Measurements from ENCODE around the gene CAMTA1.

The CAMTA1 gene

DNA sequence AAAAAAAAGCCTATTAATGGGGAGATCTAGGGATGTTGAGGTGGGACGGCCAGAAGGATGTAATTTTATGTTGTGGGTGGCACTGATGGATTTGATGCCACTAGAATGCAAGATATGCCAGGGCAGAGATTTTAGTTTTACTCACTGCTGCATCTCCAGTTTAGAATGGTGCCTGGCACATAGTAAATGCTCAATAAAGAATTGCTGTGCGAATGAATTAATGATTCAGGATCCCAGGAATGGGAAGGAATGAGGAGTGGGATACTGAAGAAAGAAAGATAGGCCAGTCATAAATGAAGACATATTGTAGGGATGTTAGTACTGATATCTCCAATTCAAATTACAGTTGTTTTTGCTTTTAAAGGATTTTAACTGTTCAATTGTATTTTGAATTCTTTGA lies 72.6 kb downstream of the CAMTA1 start:
- DNase-seq = no peak

- no peak for DNase-seq
Measured at GRCh38 chr1:6858596-6858995, 73.3 kb downstream of the CAMTA1 start.

- no peak for DNase-seq
Measured at GRCh38 chr1:6859415-6860343, 74.4 kb downstream of the CAMTA1 start.

DNA sequence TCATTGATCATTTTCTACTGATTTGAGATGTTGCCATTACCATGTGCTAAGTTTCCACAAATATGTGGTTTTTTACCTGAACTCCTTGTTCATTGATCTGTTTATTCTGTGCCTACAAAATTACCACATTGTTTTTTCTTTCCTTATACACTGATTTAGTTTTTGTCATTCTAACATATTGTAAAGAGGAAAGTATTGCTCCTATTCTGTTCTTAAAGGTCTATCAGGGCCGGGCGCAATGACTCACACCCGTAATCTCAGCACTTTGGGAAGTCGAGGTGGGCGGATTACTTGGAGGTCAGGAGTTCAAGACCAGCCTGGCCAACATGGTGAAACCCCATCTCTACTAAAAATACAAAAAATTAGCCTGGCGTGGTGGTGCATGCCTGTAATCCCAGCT lies 75.1 kb downstream of the CAMTA1 start:
- no peak for DNase-seq

DNA sequence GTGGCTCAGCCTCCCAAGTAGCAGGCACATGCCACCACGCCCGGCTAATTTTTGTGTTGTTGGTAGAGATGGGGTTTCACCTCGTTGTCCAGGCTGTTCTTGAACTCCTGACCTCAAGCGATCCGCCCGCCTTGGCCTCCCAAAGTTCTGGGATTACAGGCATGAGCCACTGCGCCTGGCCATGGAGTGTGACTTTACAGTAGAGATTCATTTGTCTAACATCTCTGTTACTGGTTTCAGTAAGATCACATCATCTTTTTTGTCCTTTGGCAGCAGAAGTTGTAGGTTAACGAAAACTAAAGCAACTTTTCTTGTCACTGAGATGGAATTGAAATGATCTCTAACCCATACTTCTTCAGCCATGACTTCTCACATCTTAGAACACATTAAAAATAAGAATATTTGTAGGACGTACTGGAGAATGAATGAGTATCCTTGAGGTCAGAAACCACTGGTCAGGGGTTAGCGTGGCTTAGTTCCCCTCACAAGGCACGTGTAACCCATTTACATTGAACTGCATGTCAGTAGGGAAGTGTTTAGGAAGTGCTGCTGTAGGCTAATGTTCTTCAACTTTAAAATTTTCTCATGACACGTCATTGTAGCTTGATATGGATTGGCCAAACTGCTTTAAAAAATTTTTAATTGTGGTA lies 75.9 kb downstream of the CAMTA1 start:
- no peak for DNase-seq

GRCh38 chr1:6862906-6863305 lies 77.7 kb downstream of the CAMTA1 start:
- DNase-seq = no peak

DNA sequence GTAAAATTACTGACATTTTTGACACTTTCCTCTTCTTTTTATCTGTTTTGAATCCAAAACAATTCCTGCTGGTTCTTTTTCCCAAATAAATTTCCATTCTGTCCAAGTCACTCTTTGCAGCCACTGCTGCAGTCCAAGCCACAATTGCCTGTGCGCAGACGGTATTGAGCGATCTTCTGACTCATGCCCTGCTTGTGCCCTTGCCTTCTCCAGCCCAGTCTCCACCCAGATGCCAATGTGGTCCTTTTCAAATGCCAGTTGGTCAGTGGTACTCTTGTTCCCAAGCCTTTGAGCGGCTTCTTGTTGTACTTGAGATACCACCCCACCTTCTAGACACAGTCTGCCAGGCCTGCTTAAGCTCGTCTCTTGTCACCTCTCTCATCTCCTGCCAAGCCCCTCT lies 78.9 kb downstream of the CAMTA1 start:
- no peak for DNase-seq

DNA sequence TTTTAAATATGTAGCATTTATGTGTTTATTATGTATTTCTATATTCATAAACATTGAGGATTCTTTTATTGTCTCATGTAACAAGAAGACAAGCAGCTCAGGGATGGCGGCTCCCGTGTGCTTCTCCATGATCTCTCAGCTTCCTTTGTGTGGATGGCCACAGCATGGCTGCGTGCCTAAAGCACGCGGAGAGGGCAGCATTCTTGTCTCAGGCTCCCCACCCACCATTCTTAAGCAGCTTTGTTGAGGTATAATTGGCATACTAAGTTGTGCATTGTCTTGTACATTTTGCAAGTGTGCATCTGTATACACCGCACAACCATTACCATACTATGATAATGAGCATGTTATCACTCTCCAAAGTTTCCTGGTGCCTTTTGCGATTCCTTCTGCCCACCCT lies 81.6 kb downstream of the CAMTA1 start:
- DNase-seq = no peak

DNA sequence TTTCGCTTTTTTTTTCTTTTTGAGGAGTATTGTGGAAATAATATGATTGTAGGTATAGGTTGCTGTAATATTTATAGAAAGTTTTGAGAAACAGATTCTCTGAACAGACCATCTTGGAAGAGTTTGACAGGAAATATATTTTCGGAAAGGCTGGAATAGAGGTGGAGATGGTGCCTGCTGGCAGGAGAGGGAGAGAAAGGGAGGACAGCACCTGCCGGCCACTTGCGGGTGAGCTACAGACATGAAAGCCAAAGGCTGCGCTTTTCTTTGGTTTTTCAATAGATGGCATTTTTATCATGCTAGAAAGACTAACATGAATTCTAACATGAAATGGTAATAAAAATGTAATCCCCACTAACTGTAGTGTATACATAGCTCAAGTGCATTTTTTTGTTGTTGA lies 82.1 kb downstream of the CAMTA1 start:
- DNase-seq = no peak

GRCh38 chr1:6867729-6868659 lies 82.7 kb downstream of the CAMTA1 start:
- DNase-seq = no peak

GRCh38 chr1:6868660-6869380 lies 83.6 kb downstream of the CAMTA1 start:
- DNase-seq = no peak

DNA sequence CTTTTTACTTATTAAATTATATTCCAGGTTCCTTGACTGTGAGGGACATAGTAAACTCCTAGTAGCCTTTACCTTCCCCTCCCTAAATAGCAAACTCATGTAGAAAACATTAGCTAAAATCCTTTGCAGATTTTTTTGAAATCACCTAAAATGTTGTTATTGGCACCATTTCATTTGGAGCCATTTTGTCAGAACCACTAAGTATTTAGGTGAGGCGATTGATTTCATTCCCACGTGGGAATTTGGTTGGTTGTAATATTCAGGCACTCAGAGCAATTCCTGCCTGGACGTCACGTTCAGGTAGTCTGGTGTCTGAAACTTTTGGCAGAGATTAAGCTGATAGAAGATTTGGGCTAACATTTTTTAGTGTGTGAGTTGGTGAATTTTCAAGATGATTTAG lies 84.3 kb downstream of the CAMTA1 start:
- DNase-seq = no peak

- DNase-seq = no peak
Measured at GRCh38 chr1:6870086-6870485, 84.8 kb downstream of the CAMTA1 start.

- DNase-seq = no peak
Measured at GRCh38 chr1:6870571-6870970, 85.3 kb downstream of the CAMTA1 start.

- no peak for DNase-seq
Measured at GRCh38 chr1:6871300-6871972, 86.2 kb downstream of the CAMTA1 start.

DNA sequence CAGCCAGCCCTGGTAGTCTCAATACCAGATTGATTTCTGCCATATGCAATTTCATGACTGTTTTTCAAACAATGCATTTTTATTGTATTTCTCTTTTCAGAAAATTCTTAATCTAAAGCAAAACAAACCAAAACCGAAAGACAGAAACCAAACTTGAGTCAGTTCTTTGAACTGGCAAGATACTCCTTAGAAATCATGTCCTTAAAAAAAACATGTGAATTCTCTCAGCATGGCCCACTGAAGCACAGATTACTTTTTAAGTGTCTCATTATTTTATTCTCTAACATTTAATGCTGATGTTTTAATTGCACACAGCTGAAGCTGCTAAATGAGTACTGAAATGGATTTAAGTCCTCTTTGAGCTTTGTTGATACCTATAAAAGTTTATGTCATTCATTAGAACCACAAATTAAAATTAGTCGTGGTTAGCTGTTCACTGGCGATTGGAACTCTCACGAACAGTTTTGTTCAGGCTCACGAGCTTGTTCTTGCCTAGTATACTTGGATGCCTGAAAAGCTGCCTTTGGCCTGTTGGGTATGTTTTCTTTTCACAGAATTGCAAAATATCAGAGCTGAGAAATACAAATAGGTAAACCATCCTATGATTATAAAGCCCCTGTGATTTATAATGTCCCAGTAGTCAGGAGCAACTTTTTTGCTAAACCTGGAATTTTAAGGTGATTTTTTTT lies 87.5 kb downstream of the CAMTA1 start:
- DNase-seq = no peak

- DNase-seq = no peak
Measured at GRCh38 chr1:6873298-6874015, 88.2 kb downstream of the CAMTA1 start.

DNA sequence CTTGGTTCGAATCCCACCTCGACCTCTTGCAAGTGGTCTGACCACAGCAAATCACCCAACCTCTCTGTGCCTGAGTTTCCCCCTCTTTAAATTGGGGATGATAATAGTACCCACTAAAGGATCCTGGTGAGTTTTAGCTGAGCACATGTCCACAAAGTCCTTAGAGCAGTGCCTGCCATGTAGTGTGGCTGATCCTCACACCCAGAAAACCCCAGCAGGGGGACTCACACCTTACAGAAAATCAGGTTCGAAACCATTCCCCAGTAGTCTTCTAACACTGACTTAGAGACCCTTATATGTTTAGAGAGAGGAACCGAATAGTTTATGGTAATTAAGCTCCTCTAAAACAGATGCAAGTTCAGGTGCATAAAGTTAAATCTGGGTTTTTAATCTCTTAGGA lies 89.0 kb downstream of the CAMTA1 start:
- DNase-seq = no peak

DNA sequence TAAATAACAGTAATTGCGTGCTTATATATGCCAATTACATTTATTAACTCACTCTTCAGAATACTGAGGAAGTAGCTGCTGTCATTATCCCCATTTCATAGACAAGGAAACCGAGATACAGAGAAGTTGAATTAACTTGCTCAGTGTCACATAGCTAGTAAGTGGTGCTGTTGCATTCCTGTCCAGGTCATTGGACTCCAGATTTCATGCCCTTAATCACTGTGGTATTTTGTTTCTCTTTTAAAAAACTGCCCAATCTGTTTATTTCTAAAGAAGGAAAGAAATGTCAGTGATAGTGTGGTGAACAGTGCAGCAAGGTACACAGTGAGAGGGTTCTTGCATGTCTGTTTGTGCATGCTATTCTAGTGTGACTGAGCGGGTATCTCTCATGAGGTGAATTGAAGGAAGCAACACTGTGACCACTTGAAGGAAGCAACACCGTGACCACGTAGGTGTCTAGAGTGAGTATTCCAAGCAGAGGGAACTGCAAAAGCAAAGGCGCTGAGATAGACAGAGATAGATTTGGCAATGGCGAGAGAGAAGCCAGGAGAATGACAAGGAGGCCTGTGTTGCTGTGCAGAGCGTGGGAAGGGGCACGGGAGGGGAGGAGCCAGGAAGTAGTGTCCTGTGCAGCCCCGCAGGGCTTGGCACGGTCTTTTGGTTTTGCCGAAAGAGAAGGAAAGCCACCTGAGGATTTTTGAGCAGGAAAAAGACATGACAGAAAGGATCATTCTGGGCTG lies 95.9 kb downstream of the CAMTA1 start:
- no peak for DNase-seq

GRCh38 chr1:6882414-6882813 lies 97.2 kb downstream of the CAMTA1 start:
- DNase-seq = no peak

Measured in activated gamma-delta T cell (primary cell).